Epidermal melanocyte (primary cell): Measurements from ENCODE around the gene NOP58.
A peak's percentile ranks its signal among the peaks of the same experiment; 100 is the strongest.
"Not testable (repeated sequence)": the region's sequence is repeated elsewhere in the genome, so short reads cannot be mapped to it uniquely, and the experiment has no call there.

Experiments used
- DNase-seq: peaks from one replicate; pipeline ENCODE4 v3.0.0; 2011; ENCODE audit warnings: low spot score; ENCODE audit not compliant: insufficient read length

The NOP58 gene

DNA sequence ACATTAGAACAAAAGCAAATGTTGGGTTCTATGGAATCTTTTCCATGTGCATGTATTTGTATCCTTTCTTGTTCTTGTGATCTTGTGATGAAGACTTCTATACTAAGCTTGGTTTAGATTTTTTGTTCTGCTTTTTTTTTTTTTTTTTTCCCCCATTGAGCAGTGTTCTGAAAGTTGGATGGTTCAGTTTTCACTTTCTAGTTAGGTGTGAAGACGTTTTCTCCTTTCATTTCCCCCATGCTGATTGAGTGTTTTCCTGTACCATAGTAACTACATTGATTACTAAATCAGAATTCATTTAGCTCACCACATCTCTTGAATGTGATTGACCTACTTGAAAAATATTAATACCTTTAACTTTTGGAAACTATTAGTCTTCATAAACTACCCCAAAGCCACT, 34.1 kb downstream of the NOP58 start:
- no peak for DNase-seq

DNA sequence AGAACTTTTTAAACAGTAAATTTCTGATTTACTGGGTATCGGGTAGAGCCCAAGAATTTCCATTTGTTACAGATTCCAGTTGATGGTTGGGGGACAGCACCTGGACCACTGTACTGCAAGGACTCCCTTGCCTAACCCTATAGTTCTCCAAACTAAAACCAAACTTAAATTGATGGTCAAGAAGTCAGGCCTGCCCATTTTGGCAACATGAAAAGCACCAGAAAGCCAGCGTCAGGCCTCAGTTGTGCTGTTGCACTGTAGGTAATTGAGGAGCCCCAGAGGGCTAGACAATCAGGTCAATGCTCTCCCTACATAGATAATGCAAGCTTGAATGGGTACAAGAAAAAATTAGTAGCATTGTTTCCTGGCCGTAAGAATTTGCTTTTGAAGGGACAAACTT, 40.5 kb downstream of the NOP58 start:
- DNase-seq: no peak

DNA sequence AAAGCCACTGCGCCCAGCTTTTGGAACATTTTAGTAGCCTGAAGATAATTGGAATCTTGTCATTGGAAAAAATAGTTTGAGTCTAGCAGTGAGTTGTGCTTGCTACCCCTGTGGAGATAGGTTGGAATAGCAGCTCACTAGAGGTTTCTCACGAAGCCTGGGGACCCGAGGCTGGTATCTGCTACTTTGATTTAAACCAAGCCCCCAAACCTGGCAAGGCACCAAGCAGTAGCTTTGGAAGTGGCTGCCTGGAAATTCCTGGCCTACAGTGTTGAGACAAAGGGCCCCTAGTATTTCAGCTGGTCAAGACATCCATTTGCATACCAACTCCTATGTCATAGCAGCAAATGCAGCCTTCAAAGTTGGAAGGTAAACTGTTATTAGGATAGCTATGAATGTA, 42.1 kb downstream of the NOP58 start:
- DNase-seq: no peak

DNA sequence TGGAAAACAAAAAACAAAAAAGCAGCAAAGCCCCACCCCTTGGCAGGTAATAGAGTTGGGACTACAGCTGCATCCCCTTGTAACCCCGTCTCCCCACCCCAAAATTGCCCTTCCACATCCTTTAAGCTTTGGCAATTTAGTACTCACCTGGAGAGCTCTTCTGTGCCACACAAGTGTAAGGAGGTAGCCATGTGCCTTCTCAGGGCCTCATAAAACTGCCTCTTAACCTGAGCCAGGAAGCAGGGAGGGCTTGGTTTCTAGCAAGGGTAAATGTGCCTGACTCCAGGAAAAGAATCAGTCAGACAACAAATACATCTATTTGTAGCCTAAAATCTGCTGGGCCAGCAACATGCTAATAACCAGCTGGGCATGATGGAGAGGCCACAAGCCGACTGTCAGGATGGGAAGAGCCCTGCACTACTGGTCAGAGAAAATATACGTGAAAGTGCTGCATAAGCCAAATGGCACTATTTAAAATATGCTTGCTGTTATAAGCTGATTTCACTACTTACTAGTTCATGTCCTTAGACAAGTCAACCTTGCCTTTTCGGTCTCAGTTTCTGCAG, 46.3 kb downstream of the NOP58 start:
- DNase-seq: no peak

DNA sequence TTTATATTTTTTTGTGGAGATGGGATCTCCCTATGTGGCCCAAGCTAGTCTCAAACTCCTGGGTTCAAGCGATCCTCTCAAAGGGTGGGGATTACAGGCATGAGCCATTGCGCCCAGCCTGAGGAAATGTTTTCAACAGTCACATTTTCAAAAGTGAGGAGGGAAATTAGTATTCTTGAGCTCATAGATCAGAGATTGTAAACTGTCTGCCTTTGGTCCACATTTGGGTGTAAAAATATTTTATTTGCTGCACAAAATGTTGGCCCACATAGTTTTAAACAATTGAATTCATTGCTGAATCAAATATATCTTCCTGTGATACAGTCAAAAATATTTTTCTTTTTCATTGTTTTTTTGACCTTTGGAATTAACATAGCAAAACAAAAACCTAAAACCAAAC, 48.6 kb downstream of the NOP58 start:
- DNase-seq: no peak

DNA sequence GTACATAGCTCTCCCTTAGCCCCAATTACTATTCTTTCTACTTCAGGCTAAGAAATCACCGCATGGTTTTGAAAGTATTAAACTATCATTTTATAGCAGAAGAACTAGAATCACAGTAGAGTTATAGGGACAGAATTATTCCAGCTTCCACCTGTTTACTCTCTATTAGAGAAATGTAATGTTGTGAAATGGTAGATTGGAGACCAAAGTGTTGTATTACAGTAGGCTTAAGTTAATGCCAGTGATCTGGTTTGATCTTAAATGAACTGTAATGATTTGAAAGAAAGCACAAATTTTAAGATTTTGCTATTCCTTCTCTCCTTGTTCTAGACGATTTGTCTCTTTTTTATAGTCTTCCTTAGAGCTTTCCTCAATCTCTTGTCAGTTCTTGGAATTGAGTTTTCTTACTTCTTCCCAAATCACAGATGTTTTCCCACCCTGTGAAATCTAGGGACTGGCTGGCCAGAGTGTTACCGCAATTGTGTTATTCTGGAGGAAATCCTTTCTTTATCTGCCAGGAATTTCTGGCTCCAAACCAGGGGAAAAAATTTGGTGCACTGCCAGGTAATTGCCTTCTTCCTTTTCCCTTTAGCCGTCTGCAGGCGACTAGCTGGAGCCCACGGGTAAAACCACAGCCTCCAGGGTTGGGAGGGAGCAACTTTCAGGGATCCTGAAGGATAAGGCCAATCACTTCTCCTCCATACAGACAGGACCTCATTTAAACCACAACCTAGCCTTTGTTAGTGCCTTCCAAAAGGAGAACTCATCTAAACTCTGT, 51.7 kb downstream of the NOP58 start:
- peak; percentile 20 for DNase-seq

DNA sequence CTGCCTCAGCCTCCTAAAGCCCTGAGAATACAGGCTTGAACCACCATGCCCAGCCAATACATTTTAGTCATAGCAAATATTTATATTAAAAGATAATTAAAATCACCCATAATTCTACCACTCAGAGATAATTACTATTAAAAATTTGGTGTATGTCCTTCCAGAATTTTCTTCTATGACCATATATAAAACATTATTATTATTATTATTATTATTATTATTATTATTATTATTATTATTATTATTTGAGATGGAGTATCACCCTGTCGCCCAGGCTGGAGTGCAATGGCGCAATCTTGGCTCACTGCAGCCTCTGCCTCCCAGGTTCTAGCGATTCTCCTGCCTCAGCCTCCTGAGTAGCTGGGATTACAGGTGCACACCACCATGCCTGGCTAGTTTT, 54.8 kb downstream of the NOP58 start:
- not testable (repeated sequence) for DNase-seq

DNA sequence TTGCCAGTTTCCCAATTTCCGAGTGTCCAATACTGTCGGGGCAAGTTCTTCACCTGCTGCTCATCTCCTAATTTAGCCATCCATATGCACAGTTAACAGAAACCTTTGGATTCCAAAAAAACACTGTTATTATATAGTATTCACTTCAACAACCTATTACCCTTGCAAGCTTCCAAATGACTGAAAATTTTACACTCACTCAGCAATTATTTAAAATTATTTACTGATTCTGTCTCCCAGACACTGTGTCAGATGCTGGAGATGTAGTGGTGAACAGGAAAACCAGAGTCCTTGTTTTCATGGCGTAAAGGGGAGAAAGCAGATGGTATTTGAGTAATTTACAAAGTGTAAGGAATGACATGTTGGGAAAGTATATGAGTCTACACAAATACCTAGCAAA, 56.9 kb downstream of the NOP58 start:
- DNase-seq: no peak

DNA sequence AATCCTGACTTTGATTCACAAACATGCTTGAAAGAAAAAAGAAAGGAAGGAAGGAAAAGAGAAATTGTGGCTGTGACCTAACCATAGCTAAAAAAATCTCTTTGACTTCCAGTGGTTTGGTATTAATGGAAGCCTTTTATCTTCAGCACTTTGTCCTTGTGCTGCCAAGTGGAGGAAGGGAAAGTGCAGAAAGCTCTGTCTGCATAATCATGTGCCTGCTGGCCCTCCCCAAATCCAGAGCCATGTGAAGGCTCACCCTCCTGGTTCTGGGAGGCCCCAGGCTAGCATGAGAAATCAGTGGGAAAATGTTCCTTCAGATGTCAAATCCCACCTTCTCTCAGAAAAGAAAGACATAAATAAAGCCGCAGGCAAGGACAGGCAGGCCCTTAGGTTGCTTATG, 62.3 kb downstream of the NOP58 start:
- DNase-seq: peak; percentile 28

DNA sequence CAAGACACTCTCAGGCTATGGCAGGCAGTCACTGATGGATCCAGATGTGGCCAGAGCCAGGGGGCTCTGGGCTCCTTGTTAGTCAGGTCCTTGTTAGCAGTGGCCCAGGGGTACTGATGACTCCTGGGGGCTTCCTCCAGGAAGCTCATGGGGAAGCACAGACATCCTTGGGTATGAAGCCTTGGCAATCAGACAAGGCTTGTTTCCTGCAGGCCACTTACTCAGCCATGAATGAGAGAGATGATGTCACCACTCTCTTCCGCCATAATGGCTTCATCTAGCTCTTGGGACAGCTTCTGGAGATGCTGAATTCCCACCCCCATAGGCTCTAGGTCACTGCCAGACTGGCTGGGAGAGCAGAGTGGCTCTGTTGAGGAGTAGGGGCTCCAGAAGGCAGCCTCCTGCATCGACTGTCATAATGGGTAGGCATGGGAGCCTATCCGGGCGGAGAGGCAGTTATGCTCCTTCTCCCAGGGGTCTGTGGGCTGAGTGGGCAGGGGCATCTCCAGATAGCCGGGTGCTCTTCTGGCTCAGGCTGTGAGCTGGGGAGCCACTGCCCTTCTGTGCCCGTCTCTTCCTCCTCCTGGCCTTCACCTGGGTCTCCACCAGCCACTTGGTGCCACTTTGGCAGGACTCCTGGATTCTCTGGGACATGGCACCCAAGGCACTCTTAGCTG, 70.4 kb downstream of the NOP58 start:
- no peak for DNase-seq

DNA sequence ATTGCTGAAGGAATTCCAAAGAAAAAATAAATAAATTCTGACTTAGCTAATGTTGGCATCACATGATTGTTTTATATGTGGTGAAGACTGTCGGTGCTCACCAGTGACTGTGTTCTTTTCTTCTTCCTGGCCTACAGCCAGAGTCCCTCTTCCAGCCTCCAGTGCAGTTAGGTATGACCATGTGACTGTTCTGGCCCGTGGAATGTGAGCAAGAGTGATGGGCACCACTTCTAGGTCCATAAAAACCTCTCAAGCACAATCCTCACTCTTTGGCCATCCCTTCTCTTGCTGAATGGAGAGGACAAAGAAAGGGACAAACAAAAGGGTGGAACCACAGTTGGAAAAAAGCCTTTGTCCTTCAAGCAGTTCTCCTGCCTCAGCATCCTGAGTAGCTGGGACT, 71.6 kb downstream of the NOP58 start:
- no peak for DNase-seq

DNA sequence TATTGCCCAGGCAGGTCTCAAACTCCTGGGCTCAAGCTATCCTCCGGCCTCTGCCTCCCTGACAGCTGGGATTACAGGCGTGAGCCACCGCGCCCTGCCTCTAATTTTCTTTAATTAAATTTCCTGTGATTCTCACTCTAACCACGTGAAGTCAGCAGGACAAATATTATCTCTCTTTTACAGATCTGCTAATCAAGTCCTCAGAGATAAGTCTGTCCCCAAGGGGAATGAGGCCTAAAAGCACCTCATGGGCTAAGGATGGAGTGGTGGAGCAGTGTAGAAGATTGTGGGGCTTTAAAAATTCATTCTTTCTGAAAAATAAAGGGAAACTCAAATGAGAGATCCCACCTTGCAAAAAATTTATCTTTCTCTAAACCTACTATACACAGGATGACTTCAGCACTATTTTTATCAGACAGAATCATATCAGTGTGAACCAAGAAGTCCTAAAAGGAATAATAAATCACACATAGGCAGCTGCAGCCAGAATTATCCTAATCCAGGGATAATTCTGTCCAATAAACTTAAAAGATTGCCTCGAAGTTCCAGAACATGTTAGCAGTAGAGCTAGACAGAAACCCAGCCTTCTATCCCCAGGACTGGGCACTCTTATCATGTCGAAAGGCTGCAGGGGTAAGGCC, 72.3 kb downstream of the NOP58 start:
- DNase-seq: no peak

DNA sequence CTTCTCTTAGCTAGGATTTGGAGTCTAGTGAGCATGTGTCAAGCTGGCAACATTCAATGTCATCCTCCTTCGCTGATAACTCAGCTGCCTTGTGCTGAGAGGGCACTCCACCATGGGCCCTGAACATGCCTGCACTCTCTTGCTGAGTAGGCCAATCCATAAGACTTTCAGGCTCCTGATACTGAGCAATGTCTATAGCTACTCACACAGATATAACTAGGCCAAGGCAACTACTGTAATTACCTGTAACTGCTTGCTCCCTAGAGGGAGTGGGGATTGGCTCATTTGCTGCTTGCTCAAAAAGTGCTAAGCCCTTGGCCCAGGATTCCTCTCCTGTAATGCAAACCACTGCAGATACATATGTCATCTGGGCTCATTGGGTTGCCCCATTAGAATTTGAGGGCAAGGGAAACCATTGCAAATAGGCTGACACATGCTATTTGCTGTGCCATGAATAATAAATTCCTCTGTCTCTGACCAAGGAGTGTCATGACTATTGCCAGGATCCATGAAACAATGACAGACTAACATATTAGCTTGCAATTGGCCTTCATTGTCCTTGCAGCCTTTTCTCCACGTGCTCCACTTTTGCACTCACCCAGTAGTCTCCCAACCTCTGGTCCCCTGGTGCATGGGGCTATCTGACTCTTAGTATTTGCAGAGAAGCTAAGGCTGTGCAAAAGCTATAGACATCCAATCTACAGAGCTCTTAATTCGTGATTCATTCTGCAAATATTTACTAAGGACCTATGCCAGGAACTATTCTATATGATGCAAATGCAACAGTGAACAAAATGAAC, 73.7 kb downstream of the NOP58 start:
- DNase-seq: no peak

DNA sequence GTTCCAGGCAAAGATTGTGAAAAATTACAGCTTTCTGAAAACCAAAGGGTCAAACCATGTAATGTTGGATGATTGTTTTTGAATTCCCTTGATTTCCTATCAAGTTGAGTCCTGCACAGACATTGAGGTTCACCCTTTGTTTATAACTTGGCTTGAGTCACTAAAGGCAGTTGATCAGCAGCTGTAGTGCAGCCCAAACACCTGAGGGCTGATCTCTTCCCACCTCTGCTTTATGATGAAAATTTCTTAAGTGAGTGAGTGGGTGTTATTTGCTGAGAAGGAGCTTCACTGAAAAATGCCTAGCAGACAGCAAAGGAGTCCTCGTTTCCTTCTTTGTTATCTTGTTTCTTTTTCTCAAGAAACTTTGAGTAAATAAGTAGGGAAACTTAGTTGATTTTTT, 78.6 kb downstream of the NOP58 start:
- DNase-seq: no peak

DNA sequence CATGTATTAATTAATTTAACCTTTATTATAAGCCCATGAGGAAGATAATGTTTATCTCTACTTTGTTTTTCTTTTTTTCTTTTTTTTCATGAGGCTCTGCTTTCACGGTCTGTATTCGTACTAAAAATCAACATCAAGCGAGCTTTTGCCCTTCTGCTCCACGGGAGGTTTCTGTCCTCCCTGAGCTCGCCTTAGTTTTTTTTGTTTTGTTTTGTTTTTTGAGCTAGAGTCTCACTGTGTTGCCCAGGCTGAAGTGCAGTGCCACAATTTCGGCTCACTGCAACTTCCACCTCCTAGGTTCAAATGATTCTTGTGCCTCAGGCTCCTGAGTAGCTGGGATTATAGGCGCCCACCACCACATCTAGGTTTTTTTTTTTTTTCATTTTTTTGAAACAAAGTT, 80.6 kb downstream of the NOP58 start:
- DNase-seq: no peak
